Mucosa of descending colon (tissue), 3 donors: ENCODE data around the gene FGF19. TPM values are rescaled to one million over a fixed set of nuclear protein-coding genes. Genes with fewer than 3 reads are reported as not detected.

Source experiments
- ATAC-seq: fragments of 200-7000 bp; cut with Tn5 transposase; one replicate; pipeline ENCODE4 v1.9.1; 2020; ENCODE audit warnings: mild to moderate bottlenecking, moderate library complexity
- DNase-seq, 3 donors: peaks; one replicate each; pipeline ENCODE4 v3.0.0-alpha.2; 2020
- H3K36me3 ChIP-seq: fragments of 200-600 bp; one replicate; pipeline ENCODE4 v1.8.0; 2021; ENCODE audit warnings: low read depth, mild to moderate bottlenecking
- H3K4me1 ChIP-seq: fragments of 200-600 bp; one replicate; pipeline ENCODE4 v1.8.0; 2021; ENCODE audit warnings: low read depth, mild to moderate bottlenecking
- H3K4me3 ChIP-seq: fragments of 200-600 bp; one replicate; pipeline ENCODE4 v1.8.0; 2021; ENCODE audit warnings: mild to moderate bottlenecking
- H3K9me3 ChIP-seq: fragments of 200-600 bp; one replicate; pipeline ENCODE4 v1.8.0; 2021; ENCODE audit warnings: mild to moderate bottlenecking
- CTCF ChIP-seq: fragments of 200-600 bp; IDR thresholded peaks from one replicate; pipeline ENCODE4 v1.8.0; 2022; ENCODE audit warnings: antibody characterized with exemption, mild to moderate bottlenecking
- intact Hi-C, 2 donors: fragments of 100-400 bp; cut with DNase I in 1 of 2; cut with micrococcal nuclease in 1 of 2; formaldehyde crosslinking; loops; one replicate each; pipeline versions ENCODE4 v1.11.0 to v1.11.1; 2022; cut with DNase I, micrococcal nuclease
- total RNA-seq, 3 donors: library from RNA; stranded (reverse); fragmentation: NEBNext Ultra II Directional in 2 of 3; extraction: Animal tissue kit (Norgen Biotek cat#: 25700) in 2 of 3; gene quantifications; one replicate each; pipeline versions ENCODE4 v1.2.1 to v1.2.4, GENCODE V29; 2021 to 2023
- donor health status: DM: no; HTN: no; CAD: no; lungs with moderate emphysema.
- donor health status: DM: no; HTN: no; CAD: no.
- donor health status: DM: no; HTN: yes; CAD: no.

Gene FGF19
- total RNA-seq, 3 donors from 2014 or later, result not detected

- DNase-seq (no peak), ATAC-seq (no peak)
- no peaks in the 10 kb centered on the region for H3K36me3 ChIP-seq
- H3K4me1 ChIP-seq, result no peaks in the 10 kb centered on the region
- H3K9me3 ChIP-seq, result no peaks in the 10 kb centered on the region
- TF ChIP-seq CTCF, result no peak
- no peak overlapping the region for H3K4me3 ChIP-seq
- intact Hi-C loops, result no loop called here
Measured at GRCh38 chr11:69734367-69734766, 30.5 kb upstream of the FGF19 start.

GRCh38 chr11:69732910-69733309 lies 29.1 kb upstream of the FGF19 start:
- no peak for TF ChIP-seq CTCF
- Histone ChIP-seq H3K9me3 (no peaks in the 10 kb centered on the region), H3K4me3 (no peak overlapping the region), H3K4me1 (no peaks in the 10 kb centered on the region), H3K36me3 (no peaks in the 10 kb centered on the region)
- DNase-seq (no peak), ATAC-seq (no peak)
- intact Hi-C loops, result no loop called here

- intact Hi-C loops, result no loop called here
- DNase-seq (no peak), ATAC-seq (no peak)
- H3K4me3 ChIP-seq, result no peak overlapping the region
- no peaks in the 10 kb centered on the region for H3K36me3 ChIP-seq
- no peaks in the 10 kb centered on the region for H3K9me3 ChIP-seq
- TF ChIP-seq CTCF, result no peak
- no peaks in the 10 kb centered on the region for H3K4me1 ChIP-seq
Measured at GRCh38 chr11:69731110-69731509, 27.3 kb upstream of the FGF19 start.

GRCh38 chr11:69730500-69730899 lies 26.7 kb upstream of the FGF19 start:
- intact Hi-C loops, result no loop called here
- no peak for ATAC-seq
- Histone ChIP-seq H3K9me3 (no peaks in the 10 kb centered on the region), H3K4me3 (no peak overlapping the region), H3K4me1 (no peaks in the 10 kb centered on the region), H3K36me3 (no peaks in the 10 kb centered on the region)
- DNase-seq, result no peak
- no peak for TF ChIP-seq CTCF

- no peak for TF ChIP-seq CTCF
- Histone ChIP-seq H3K4me1 (no peaks in the 10 kb centered on the region), H3K4me3 (no peak overlapping the region), H3K9me3 (no peaks in the 10 kb centered on the region), H3K36me3 (no peaks in the 10 kb centered on the region)
- DNase-seq, result no peak
- intact Hi-C loops, result no loop called here
- no peak for ATAC-seq
Measured at GRCh38 chr11:69729252-69729651, 25.4 kb upstream of the FGF19 start.

- TF ChIP-seq CTCF, result no peak
- ATAC-seq (no peak), DNase-seq (no peak)
- H3K9me3 ChIP-seq, result no peaks in the 10 kb centered on the region
- no peaks in the 10 kb centered on the region for H3K4me1 ChIP-seq
- intact Hi-C loops, result no loop called here
- H3K4me3 ChIP-seq, result no peak overlapping the region
- no peaks in the 10 kb centered on the region for H3K36me3 ChIP-seq
Measured at GRCh38 chr11:69727266-69727665, 23.4 kb upstream of the FGF19 start.
